ENCODE results near the gene RANGRF.

RANGRF gene

DNA sequence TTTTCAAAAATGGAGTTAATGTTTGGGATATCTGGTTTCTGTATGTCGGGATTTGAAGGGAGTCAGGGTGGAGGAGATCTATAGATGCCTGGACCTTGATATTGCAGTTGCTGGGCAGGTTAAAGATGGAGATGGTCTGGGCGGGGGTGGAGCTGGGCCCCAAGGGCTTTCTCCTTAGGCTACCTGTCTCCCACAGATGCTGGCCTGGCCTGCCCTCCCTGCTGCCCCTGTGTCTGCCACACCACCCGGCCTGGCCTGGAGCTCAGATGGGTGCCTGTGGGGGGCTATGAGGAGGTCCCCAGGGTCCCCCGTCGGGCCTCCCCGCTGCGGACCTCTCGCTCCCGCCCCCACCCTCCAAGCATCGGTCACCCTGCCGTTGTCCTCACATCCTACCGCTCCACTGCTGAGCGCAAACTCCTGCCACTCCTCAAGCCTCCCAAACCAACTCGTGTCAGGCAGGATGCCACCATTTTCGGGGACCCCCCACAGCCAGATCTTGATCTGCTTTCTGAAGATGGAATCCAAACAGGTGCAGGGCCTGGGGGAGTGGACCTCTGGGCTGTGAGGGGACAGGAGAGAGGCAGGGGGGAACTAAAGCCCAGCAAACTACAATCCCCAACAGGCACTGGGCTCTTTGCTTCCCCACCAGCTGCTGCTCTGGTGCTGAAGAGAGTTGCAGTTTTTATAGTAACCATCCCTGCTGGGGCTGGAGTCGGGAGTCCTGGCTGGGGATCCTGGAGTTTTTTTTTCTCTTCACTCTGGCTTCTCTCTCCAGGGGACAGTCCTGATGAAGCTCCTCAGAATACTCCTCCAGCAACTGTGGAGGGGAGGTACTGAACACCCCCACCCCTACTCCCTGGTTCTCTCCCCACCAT lies 24.5 kb downstream of the RANGRF start:
- Histone ChIP-seq H3K9me3 (ENCODE audit: low read length) (no peaks in the 10 kb centered on the region), H3K9ac (ENCODE audit: low read length) (no peak overlapping the region), H3F3A (ENCODE audit: insufficient read depth, low read length) (no peaks in the 10 kb centered on the region), H3K27ac (ENCODE audit: low read depth, low read length, poor library complexity, severe bottlenecking) (no peak overlapping the region), H3K9me2 (ENCODE audit: low read depth, low read length) (no peaks in the 10 kb centered on the region), H3K27me3 (ENCODE audit: insufficient read depth, low read length) (peaks cover 14% of the 10 kb centered on the region; the same call in 1 of the 2 replicates), H3K4me2 (ENCODE audit: low read length) (no peak overlapping the region), H3K36me3 (ENCODE audit: insufficient read depth, low read length) (no peaks in the 10 kb centered on the region), H3K79me2 (ENCODE audit: insufficient read depth, low read length) (no peaks in the 10 kb centered on the region), H3K4me3 (ENCODE audit: low read depth, low read length, poor library complexity, severe bottlenecking) (no peak overlapping the region), H4K20me1 (ENCODE audit: insufficient read depth, low read length) (no peaks in the 10 kb centered on the region), H2AFZ (ENCODE audit: low read length) (no peak overlapping the region), H3K4me1 (ENCODE audit: insufficient read depth, low read length, severe bottlenecking) (no peaks in the 10 kb centered on the region)
- no peak for TF ChIP-seq EZH2 (IDR thresholded peaks at IDR 0.05; ENCODE audit: borderline replicate concordance, low read length)
- TF ChIP-seq, protein P1, sequence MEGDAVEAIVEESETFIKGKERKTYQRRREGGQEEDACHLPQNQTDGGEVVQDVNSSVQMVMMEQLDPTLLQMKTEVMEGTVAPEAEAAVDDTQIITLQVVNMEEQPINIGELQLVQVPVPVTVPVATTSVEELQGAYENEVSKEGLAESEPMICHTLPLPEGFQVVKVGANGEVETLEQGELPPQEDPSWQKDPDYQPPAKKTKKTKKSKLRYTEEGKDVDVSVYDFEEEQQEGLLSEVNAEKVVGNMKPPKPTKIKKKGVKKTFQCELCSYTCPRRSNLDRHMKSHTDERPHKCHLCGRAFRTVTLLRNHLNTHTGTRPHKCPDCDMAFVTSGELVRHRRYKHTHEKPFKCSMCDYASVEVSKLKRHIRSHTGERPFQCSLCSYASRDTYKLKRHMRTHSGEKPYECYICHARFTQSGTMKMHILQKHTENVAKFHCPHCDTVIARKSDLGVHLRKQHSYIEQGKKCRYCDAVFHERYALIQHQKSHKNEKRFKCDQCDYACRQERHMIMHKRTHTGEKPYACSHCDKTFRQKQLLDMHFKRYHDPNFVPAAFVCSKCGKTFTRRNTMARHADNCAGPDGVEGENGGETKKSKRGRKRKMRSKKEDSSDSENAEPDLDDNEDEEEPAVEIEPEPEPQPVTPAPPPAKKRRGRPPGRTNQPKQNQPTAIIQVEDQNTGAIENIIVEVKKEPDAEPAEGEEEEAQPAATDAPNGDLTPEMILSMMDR (IDR thresholded peaks at IDR 0.05; ENCODE audit: low read length): no peak

DNA sequence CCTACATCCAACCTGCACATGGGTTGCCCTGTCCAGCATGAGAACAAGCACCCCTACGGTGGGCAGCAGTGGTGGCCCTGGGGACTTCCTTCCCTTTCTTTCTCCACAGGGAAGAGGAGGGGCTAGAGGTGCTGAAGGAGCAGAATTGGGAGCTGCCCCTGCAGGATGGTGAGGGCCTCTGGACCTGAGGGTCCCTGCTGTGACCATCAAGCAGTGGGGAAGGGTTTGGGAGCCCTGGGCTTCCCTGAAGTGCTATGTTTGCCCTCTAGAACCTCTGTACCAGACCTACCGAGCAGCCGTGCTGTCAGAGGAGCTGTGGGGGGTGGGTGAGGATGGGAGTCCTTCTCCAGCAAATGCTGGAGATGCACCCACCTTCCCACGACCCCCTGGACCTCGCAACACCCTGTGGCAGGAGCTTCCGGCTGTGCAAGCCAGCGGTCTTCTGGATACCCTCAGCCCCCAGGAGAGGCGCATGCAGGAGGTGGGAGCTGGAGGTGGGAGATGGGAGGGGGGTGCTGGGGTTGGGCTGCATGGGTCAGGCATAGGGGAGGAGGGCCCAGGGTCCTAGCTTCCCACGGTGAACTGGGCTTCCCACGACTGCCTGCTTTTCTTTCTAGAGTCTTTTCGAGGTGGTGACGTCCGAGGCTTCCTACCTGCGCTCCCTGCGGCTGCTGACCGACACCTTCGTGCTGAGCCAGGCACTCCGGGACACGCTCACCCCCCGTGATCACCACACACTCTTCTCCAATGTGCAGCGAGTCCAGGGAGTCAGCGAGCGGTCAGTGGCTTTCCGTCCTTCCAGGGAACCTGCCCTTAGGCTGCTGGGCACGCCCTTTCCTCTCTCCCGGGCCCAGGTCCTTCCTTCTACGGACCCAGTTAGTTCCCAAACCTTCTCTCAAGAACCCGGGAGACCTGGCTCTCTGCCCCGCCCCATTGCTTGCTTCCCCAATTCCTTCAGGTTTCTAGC lies 26.6 kb downstream of the RANGRF start:
- TF ChIP-seq, protein P1 (IDR thresholded peaks at IDR 0.05; ENCODE audit: low read length): no peak
- TF ChIP-seq EZH2 (IDR thresholded peaks at IDR 0.05; ENCODE audit: borderline replicate concordance, low read length): no peak
- Histone ChIP-seq H4K20me1 (ENCODE audit: insufficient read depth, low read length) (no peaks in the 10 kb centered on the region), H3K27ac (ENCODE audit: low read depth, low read length, poor library complexity, severe bottlenecking) (no peak overlapping the region), H3K4me3 (ENCODE audit: low read depth, low read length, poor library complexity, severe bottlenecking) (no peak overlapping the region), H3K36me3 (ENCODE audit: insufficient read depth, low read length) (no peaks in the 10 kb centered on the region), H3K27me3 (ENCODE audit: insufficient read depth, low read length) (peaks cover 14% of the 10 kb centered on the region; the same call in 1 of the 2 replicates), H3K4me2 (ENCODE audit: low read length) (no peak overlapping the region), H3K9me2 (ENCODE audit: low read depth, low read length) (no peaks in the 10 kb centered on the region), H3K4me1 (ENCODE audit: insufficient read depth, low read length, severe bottlenecking) (no peaks in the 10 kb centered on the region), H3K9me3 (ENCODE audit: low read length) (no peaks in the 10 kb centered on the region), H3K79me2 (ENCODE audit: insufficient read depth, low read length) (no peaks in the 10 kb centered on the region), H2AFZ (ENCODE audit: low read length) (no peak overlapping the region), H3K9ac (ENCODE audit: low read length) (no peak overlapping the region), H3F3A (ENCODE audit: insufficient read depth, low read length) (no peaks in the 10 kb centered on the region)

DNA sequence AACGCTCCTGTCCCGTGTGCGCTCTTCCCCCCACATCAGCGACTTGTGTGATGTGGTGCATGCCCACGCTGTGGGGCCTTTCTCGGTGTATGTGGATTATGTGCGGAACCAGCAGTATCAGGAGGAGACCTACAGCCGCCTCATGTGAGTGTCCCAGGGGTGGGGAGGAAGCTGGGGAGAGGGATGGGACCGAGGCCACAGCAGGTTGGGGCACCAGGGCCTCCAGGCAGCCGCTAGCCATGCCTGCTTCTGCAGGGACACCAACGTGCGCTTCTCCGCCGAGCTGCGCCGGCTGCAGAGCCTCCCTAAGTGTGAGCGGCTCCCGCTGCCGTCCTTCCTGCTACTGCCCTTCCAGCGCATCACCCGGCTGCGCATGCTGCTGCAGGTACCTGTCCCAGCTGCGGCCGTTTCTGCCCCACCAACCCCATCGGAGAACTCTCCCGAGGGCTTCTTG lies 27.3 kb downstream of the RANGRF start:
- H3F3A ChIP-seq (ENCODE audit: insufficient read depth, low read length): no peaks in the 10 kb centered on the region
- no peak overlapping the region for H3K27ac ChIP-seq (ENCODE audit: low read depth, low read length, poor library complexity, severe bottlenecking)
- H3K79me2 ChIP-seq (ENCODE audit: insufficient read depth, low read length): no peaks in the 10 kb centered on the region
- H3K4me1 ChIP-seq (ENCODE audit: insufficient read depth, low read length, severe bottlenecking): no peaks in the 10 kb centered on the region
- H2AFZ ChIP-seq (ENCODE audit: low read length): no peak overlapping the region
- no peak overlapping the region for H3K4me2 ChIP-seq (ENCODE audit: low read length)
- no peak overlapping the region for H3K9ac ChIP-seq (ENCODE audit: low read length)
- H3K9me2 ChIP-seq (ENCODE audit: low read depth, low read length): no peaks in the 10 kb centered on the region
- no peaks in the 10 kb centered on the region for H3K9me3 ChIP-seq (ENCODE audit: low read length)
- TF ChIP-seq EZH2 (IDR thresholded peaks at IDR 0.05; ENCODE audit: borderline replicate concordance, low read length): no peak
- TF ChIP-seq, protein P1 (IDR thresholded peaks at IDR 0.05; ENCODE audit: low read length): no peak
- no peaks in the 10 kb centered on the region for H4K20me1 ChIP-seq (ENCODE audit: insufficient read depth, low read length)
- peaks cover 10% of the 10 kb centered on the region; the same call in 1 of the 2 replicates for H3K27me3 ChIP-seq (ENCODE audit: insufficient read depth, low read length)
- H3K36me3 ChIP-seq (ENCODE audit: insufficient read depth, low read length): no peaks in the 10 kb centered on the region
- no peak overlapping the region for H3K4me3 ChIP-seq (ENCODE audit: low read depth, low read length, poor library complexity, severe bottlenecking)
